GM18867 (cell line): Measurements from ENCODE around the gene B9D2.
A peak's percentile ranks its signal among the peaks of the same experiment; 100 is the strongest.

ENCODE experiments used
- ATAC-seq: cut with Tn5 transposase; IDR thresholded peaks from one replicate; pipeline ENCODE4 v1.9.1; 2021; ENCODE audit warnings: mild to moderate bottlenecking, moderate library complexity; ENCODE audit not compliant: unreplicated experiment

Gene B9D2

DNA sequence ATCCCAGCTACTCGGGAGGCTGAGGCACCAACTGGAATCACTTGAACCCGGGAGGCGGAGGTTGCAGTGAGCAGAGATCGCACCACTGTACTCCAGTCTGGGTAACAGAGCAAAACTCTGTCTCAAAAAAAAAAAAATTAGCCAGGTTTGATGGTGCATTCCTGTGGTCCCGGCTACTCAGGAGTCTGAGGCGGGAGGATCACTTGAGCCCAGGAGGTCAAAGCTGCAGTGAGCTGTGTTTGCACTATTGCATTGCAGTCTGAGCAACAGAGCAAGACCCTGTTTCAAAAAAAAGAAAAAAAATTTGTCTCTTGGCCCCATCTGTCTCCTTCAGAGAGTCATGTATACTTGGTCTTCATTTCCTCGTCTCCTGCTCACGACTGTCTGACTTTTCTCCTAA, 52.3 kb downstream of the B9D2 start:
- ATAC-seq: no peak

GRCh38 chr19:41311072-41311471, 52.9 kb downstream of the B9D2 start:
- no peak for ATAC-seq

- peak; percentile 68 for ATAC-seq
Observed at GRCh38 chr19:41310033-41310831, 53.7 kb downstream of the B9D2 start, which contains the start of gene CCDC97. Gene CCDC97, plus strand, starts transcription at chr19:41310172. Its CDS starts 139 bp downstream, at chr19:41310311.

DNA sequence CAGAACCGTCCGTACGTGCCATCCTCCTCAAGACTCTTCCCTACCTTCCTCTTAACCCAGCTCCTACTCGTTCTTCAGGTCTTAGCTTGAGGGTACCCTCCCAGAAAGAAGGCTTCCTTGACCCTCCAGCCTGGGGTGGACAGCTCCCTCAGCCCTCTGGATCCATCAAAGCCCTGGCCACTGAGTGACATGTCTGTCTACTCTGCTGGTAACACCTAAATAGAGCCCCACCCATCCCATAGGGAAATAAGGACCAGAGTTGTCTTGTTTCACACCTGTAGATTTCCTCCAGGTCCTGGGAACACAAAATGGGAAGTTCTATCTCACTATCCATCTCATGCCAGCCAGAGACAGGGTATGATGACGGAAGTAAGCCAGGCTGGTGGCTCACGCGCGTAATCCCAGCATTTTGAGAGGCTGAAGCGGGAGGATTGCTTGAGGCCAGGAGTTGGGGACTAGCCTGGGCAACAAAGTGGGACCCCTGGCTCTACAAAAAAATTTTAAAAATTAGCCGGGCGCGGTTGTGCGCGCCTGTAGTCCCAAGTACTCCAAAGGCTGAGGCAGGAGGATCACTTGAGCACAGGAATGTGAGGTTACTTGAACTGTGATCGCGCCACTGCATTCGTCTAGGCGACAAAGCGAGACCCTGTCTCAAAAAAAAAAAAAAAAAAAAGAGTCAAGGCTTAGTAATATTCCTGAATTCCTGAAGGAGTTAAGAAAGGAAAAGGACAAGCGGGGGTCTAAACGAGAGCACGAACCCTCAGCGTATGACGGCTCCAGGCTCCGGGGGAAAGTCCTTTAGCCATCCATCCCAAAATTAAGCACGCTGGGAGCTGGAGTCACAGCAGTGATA, 54.5 kb downstream of the B9D2 start:
- ATAC-seq: no peak

- ATAC-seq: peak; percentile 35
Observed at GRCh38 chr19:41308450-41309179, 55.3 kb downstream of the B9D2 start.

DNA sequence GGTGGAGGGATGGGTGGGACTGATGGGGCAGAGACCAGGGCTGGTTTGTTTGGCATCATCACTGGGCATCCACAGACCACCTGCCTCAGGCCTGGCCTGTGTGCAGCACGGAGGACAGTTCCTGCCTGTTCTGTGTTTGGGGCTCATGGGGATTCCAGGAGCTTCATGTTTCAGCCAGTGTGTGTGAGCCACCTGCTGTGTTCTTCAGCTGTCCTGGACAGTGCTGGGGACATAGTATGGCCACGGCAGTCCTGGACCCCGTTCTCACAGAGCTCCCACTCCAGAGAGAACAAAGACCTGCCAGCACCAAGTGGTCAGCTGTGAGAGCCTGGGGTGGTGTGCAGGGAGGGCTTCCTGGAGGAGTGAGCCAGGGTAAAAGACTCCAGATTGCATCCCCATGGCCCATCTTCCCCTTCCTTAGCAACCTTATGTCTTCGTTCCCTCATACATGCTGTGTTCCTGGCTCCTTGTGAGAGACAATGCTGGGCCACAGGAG, 55.9 kb downstream of the B9D2 start:
- ATAC-seq: no peak

GRCh38 chr19:41307090-41307875, 56.7 kb downstream of the B9D2 start:
- no peak for ATAC-seq

DNA sequence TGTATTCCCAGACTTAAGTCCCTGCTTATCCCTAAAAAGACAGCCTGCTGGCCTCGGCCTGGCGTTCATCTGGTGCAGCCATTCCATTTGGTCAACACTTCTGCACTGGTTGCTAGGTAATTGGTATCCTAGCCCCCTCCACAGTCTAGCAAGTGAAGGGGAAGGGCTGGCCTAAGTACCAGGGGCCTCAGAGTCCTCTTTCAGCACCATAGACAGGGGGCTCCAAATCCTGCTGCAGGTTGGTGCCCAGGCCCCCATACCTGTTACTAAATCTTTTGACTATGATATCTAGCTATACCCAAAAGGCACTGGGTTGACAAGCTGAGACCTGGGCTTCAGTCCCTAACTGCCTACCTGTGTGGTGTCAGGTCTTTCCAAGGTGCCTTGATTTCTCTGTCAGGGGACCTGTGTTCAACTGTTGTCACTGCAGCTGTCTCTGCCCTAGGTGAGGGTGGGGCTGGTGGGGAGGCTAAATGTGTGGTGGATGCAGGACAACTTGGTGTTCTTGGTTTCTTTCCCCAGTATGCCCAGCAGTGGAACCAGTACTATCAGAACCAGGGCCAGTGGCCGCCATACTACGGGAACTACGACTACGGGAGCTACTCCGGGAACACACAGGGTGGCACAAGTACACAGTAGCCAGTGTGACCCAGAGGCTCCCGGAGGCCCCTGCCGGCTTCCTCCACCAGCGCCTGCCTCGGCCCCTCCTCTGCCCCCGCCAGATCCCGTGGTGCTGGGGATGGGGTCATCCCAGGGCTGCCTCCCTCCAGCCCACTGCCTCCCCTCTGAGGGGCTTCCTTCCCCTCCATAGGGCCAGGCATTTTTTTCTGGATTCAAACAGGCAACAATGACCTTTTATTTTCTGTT, 57.8 kb downstream of the B9D2 start:
- ATAC-seq: no peak

DNA sequence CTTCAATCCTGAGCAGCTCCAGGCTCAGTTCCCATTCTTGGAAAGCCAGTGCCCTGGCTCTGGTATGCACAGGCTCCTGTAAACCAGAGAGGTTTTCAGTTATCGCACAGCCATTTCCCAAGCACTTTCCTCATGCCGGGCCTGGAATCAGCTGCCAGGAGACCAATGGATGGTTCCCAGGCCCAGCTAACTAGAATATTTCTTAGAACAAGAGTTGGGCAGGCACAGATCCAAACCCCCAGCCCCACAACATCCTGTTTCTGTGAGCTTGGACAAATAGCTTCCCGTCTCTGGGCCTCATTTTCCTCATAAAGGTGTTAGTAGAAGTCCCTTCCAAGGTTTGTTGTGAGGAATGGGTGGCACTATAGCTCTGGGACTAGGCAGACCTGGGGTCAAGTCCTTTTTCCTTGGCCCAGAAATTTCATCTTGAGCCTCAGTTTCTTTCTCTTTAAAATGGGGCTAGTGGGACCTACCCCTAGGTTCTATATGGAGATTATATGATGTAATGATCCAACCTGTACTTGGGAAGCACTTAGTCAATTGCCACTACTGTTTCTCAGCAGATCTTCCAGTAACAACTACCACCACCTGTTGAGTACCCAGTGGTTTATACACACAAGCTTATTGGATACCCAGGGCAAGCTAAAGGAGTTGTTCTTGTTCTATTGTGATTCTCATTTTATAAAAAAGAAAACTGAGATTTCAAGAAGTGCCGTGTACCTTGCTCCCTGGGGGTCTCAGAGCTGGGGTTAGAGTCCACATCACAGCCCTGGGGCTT, 59.1 kb downstream of the B9D2 start:
- no peak for ATAC-seq
